ENCODE measurements around the gene RASA3.

The RASA3 gene

GRCh38 chr13:114037674-114038073 is 94.7 kb downstream of the RASA3 start:
- no peak for DNase-seq (ENCODE audit: low read depth, low spot score)

GRCh38 chr13:114035583-114036531 is 96.6 kb downstream of the RASA3 start:
- no peak for DNase-seq (ENCODE audit: low read depth, low spot score)

- no peak for DNase-seq (ENCODE audit: low read depth, low spot score)
These were observed 97.2 kb downstream of the RASA3 start for GRCh38 chr13:114035186-114035582.

- DNase-seq (ENCODE audit: low read depth, low spot score): no peak
These were observed 97.9 kb downstream of the RASA3 start for GRCh38 chr13:114034481-114034891.

GRCh38 chr13:114033541-114034315 is 98.7 kb downstream of the RASA3 start:
- DNase-seq (ENCODE audit: low read depth, low spot score): no peak

- DNase-seq (ENCODE audit: low read depth, low spot score): no peak
These were observed 100.2 kb downstream of the RASA3 start for GRCh38 chr13:114032126-114032799.

GRCh38 chr13:114031631-114032030 is 100.8 kb downstream of the RASA3 start:
- DNase-seq (ENCODE audit: low read depth, low spot score): no peak

- no peak for DNase-seq (ENCODE audit: low read depth, low spot score)
These were observed 101.5 kb downstream of the RASA3 start for GRCh38 chr13:114030666-114031610.

- no peak for DNase-seq (ENCODE audit: low read depth, low spot score)
These were observed 102.4 kb downstream of the RASA3 start for GRCh38 chr13:114029866-114030625.

- DNase-seq (ENCODE audit: low read depth, low spot score): no peak
These were observed 104.6 kb downstream of the RASA3 start for GRCh38 chr13:114027826-114028225.

- no peak for DNase-seq (ENCODE audit: low read depth, low spot score)
These were observed 105.2 kb downstream of the RASA3 start for GRCh38 chr13:114027046-114027715.

- no peak for DNase-seq (ENCODE audit: low read depth, low spot score)
These were observed 105.9 kb downstream of the RASA3 start for GRCh38 chr13:114026481-114026880.

- DNase-seq (ENCODE audit: low read depth, low spot score): no peak
These were observed 106.5 kb downstream of the RASA3 start for GRCh38 chr13:114025714-114026431.

GRCh38 chr13:114025405-114025713 is 107.1 kb downstream of the RASA3 start:
- no peak for DNase-seq (ENCODE audit: low read depth, low spot score)

- DNase-seq (ENCODE audit: low read depth, low spot score): no peak
These were observed 107.6 kb downstream of the RASA3 start for GRCh38 chr13:114024603-114025404.

- no peak for DNase-seq (ENCODE audit: low read depth, low spot score)
These were observed 108.5 kb downstream of the RASA3 start for GRCh38 chr13:114023716-114024602.

- DNase-seq (ENCODE audit: low read depth, low spot score): no peak
These were observed 109.5 kb downstream of the RASA3 start for GRCh38 chr13:114022876-114023275.
